Measurements from ENCODE around the gene GALNT16. TPM values are rescaled to one million over a fixed set of nuclear protein-coding genes. Genes with fewer than 3 reads are reported as not detected.

GALNT16 gene
- total RNA-seq, 2 experiments from 2014 or later = 0.08 to 0.19 TPM

DNA sequence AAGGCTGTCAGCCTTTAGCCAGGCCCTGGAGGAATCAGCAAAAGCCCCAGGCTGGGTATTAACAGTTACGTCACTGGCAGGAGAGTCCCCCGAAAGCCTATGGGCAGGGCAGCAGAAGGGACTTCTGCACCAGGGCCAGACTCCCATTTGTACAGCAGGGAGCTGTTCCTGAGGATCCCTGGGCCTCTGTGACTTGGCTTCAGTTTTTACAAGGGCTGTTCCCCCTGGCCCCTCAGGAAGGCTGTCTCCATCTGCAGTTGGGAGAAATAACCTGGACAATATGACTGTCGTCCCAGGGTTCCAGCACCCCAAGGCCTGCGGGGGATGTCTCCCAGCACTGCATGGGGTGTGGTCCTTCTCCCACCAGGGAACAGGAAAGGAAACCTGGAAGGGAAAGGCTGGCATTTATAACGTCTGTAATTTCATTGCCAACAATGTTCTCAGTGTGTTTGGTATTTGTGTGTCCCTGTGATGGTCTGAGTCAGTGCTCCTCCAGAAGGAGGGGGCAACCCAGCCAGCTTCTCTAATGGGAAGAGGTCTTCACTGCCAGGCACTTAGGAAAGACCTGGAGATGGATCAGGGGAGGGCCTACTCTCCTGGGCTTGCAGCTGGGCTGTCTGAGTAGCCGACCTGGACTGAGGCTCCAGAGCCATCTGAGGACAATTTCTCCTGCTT is 95.8 kb downstream of the GALNT16 start:
- ChIA-PET CTCF (no interaction called here), POLR2A (no interaction called here)

DNA sequence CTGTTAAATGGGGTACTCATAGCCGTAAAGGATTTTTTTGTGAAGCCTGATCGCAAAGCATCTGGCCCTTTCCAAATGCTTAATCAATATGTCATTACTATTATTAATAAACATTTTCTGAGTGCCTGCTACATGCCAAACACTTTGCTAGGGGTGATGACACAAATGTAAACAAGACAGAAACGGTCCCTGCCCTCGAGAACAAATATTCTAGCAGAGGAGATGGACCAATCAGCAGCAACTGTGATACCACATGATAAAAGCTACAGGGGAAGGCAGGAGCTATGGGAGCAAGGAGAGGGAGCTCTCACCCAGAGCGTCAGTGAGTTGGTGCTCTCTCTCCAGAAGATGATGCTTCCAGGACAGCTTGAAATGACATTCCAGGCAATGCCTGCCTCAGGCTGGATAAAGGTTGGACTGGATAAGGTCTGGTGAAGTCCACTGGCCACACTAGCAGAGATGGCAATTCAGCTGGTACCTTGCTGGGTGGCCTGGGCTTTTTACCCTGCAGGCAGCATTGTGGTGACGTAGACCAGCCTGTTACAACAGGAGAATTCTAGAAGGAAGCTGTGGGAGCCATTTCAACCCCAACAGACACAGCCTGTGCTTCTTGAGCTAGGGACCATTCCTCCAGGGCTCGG is 97.1 kb downstream of the GALNT16 start:
- CTCF ChIA-PET = no interaction called here
- POLR2A ChIA-PET = no interaction called here

DNA sequence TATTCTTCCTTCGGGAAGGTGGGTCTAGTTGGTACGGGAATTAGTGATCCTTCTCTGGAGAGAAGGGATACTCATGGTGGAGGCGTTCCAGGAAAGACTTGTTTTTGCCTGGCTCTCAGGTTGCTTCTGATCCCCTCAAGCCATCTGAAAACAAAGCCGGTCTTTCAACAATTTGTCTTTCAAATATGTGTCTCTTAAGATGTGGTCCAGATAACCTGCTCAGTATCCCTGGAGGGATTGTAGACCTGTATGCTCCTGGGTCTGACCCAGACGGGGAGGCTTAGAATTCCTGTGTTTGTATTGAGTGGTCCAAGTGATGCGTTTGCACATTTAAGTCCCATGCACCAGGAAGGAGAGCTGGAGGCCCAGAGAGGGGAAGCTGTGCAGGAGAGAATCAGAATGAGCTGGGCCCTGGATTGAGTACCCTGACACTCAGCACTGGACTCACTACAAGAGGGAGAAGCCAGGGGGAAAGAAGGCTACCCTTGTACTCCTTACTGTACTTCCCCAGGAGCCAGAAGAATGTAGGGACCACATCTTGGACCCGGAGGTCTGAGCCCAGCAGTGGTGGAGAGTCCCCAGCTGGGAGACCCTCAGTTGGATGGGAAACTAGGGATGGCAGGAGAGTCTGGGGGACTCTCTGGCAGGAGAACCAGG is 97.7 kb downstream of the GALNT16 start:
- ChIA-PET POLR2A (interaction anchor here (1.0 kb wide), 1 partner anchor 41 kb away, joined by 3 read pairs; the partner anchor contains the start of genes ERH and SLC39A9), CTCF (no interaction called here)

DNA sequence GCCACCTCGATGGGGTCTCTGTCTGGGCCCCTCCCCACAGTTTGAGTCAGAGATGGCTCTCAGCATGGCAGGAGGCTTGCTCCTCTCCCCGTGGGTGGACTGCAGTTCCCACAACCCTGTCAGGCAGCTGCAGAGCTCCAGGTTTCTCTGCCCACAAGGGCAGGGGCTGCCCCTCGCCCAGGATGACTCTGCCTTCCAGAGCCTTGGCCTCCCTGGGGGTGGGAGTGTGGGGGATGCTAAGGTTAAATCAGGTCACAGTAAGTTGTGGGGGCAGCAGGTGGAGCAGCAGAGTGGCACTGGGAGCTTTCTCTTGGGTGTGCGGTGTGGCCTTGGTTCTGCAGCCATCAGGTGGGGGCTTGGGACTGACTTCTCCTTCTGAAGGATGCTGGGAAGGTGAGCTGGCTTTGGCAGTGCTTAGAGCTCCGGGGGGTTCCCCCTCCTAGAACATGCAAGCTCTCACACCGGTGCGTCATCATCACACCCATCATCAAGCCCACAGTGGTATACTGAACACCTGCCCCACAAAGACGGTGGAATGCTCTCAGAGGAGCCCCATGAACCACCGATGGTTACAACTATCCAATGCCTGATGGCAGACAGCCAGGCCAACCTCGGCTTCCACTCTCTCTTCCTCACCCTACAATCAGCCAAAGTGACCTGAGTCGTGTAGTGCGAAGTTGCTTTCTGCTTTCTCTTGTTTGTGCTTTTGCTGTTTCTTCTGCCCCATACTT is 98.4 kb downstream of the GALNT16 start:
- CTCF ChIA-PET = no interaction called here
- POLR2A ChIA-PET = interaction anchor here (1.0 kb wide), 1 partner anchor 40 kb away, joined by 3 read pairs; the partner anchor contains the start of genes ERH and SLC39A9

DNA sequence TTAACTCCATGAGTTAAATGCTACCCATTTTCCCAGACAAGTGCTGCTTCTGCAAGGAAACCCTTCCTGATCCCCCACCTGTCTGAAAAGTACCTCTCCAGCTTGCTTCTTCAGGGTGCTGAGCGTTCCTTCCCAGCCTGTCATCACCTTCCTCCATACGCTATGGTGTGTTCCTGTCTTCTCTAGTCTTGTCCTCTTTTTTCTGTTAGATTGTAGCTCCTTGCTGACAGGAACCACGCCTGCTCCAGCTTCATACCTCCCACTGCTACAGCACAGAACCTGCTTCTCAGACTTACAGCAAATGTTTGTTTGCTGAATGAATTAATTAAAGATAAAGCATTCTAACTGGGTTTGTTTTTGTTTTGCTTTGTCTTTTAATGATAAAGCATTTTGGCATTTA is 99.0 kb downstream of the GALNT16 start:
- ChIA-PET CTCF (no interaction called here), POLR2A (interaction anchor here (1.0 kb wide), 1 partner anchor 39 kb away, joined by 3 read pairs; the partner anchor contains the start of genes ERH and SLC39A9)

DNA sequence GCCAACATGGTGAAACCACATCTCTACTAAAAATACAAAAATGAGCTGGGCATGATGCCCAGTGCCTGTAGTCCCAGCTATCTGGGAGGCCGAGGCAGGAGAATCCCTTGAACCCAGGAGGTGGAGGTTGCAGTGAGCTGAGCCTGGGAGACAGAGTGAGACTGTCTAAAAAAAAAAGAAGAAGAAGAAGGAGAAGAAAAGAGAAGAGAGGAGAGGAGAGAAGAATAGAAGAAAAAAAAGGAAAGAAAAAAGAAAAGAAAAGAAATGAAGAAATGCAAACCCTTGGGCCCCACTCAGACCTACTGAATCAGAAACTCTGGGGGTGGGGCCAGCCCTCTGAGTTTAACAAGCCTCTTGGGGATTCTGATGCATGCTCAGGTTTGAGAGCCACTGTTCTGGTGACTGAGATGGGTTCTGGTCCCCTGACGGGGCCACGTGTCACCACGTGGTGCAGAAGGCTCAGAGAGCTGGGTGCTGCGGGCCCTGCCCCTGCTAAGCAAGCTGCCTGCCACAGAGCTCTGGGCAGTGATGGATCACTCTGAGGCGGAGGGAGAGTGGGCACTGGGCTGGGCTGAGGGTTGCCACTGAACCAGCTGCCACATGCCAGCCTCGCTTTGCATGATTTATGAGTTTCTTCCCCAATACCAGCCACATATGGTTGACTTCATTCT is 100.6 kb downstream of the GALNT16 start:
- POLR2A ChIA-PET = no interaction called here
- CTCF ChIA-PET = no interaction called here

DNA sequence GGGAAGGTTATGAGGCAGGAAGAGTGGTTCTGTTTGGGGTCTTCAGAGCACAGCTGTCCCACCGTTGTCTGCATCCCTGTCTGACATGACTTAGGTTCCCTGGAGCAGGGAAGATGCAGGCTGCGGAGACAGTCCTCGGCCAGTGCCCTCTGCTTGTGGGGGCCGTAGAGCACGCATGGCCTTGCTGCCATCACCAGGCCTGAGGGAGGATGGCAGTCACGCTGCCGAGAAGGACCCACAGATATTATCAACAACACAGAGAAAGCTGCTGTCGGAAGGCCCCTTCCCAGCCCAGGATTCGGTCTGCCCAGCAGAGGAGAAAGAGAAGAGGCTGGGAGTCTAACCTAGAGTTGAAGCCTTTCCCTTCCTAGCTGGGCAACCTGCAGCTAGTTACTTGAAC is 103.1 kb downstream of the GALNT16 start:
- CTCF ChIA-PET = no interaction called here
- POLR2A ChIA-PET = no interaction called here

DNA sequence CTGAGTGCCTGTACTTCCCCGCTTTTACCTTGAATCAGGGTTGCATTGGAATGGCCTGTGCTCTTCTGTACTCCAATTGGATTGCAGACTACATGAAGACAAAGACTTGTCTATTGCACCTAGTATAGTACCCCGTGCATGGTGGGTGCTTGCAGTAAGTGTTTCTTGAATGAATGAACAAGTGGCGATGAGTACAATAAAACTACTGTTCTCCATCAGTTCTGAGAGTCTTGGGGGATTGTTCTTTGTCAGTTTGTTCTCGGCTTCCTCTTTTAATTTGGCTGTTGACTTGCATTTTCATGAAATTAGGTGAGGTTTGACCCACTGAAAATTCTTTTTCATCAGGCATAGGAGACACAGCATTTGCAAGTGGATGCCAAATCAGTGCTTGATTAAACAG is 104.0 kb downstream of the GALNT16 start:
- ChIA-PET CTCF (no interaction called here), POLR2A (no interaction called here)

DNA sequence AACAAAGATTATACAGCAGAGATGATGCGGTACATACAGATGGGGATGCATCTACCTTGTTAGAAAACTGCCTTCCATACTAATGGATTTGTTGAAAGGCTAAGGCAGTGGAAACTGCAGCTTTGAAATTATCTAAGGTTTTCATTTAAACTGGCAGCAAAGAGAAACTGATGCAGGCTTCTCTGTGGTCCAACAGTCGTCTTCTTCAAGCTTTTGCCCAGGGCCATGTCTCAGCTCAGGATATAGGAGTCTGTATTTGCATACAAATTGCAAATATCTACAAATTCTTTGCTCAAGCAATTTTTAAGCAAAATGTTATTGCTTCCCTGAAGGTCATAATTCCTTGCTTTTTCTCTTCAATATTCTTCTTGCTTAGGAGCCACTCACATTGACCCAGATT is 104.4 kb downstream of the GALNT16 start:
- POLR2A ChIA-PET = no interaction called here
- CTCF ChIA-PET = no interaction called here

DNA sequence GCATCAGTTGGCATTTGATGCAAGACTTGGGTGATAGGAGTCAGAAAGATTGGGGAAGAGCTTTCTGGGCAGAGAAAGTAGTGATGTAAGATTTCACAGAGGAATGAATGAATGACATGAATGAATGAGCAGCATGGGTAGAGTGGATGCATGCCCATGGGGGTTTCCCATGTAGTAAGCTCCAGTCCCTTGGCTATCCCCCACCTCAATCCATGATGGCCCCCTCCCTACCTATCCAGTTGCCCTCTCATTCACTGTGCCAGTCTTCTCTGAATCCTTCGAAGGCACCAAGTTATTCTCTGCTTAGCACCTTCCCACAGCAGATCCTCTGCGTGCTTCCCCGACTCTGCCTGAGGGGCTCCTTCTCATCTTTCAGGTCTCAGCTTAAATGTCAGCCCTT is 106.1 kb downstream of the GALNT16 start:
- CTCF ChIA-PET = no interaction called here
- POLR2A ChIA-PET = no interaction called here

DNA sequence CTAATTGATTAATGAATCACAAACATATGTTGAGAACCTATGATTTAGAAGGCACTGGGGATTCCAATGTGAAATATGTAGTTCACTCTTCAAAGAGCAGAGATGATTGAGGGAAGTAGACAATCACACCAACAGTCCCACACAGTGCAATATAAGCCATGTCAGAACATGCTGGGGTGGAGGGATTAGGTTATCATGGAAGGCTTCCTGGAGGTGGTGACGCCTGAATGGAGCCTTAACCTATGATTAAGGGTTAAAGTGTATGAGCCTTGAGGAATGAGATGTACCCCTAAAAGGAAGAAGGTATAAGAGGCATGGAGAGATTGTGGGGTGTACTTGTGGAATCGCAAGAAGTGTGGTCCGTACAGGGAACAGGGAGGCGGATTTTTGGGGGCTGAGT is 106.8 kb downstream of the GALNT16 start:
- CTCF ChIA-PET = interaction anchor here (0.6 kb wide), 1 partner anchor 452 kb away, joined by 3 read pairs; no protein-coding TSS in a partner anchor

DNA sequence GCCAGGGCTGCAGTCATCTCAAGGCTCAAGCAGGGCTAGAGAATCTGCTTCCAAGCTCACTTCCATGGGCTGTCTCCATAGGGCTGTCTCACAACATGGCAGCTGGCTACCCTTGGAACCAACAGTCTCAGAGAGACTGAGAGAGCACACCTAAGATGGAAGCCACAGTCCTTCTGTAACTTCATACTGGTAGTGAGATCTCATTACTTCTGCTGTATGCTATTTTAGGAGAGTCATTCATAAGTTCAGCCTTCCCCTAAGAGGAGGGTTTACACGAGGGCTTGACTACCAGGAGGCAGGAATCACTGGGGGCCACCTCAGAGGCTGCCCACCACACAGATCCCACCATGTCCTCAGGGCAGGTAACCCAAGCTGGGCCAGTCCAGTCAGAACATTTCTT is 108.4 kb downstream of the GALNT16 start:
- ChIA-PET POLR2A (no interaction called here), CTCF (no interaction called here)

More for the DNA sequence above, 106.8 kb downstream of the GALNT16 start:
- POLR2A ChIA-PET = interaction anchor here (0.6 kb wide), 1 partner anchor 1680 kb away, joined by 13 read pairs; no protein-coding TSS in a partner anchor

DNA sequence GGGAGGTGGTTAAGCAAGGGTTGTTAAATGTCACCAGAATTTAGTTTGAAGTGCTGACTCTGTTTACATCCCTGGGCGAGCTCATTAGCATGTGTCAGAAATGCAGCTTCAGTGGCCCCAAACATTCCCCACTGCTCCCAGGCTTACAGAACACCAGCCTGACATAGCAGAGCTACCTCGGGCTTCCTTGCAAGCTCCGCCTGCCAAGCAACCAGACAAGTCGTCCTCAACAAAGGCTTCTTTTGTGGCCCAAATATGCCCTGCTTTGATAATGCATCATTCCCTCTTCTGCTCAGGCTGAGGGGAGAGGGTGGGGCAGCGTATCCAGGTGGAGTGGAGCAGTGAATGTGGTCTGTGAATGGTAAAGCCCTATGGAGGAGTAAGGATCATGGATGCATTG is 110.1 kb downstream of the GALNT16 start:
- CTCF ChIA-PET = no interaction called here
- POLR2A ChIA-PET = no interaction called here

DNA sequence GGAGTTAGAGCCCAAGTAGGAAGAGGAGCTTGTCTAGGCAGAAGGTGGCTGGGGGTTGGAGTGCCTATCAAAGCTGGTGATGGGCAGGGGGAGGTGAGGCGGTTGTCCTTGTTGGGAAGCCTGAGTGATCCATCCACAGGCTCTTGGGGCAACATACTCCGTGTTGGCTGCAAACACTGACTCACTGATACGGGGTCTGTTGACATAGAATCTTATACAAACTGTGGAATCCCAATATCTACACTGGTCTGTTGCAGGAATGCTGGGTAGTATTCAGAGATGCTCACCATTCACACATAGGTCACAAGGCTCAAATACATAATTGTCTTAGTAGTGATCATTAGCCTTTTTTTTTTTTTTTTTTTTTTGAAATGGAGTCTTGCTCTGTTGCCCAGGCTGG is 112.2 kb downstream of the GALNT16 start:
- CTCF ChIA-PET = interaction anchor here (0.8 kb wide), 1 partner anchor 84 kb away, joined by 5 read pairs; no protein-coding TSS in a partner anchor

DNA sequence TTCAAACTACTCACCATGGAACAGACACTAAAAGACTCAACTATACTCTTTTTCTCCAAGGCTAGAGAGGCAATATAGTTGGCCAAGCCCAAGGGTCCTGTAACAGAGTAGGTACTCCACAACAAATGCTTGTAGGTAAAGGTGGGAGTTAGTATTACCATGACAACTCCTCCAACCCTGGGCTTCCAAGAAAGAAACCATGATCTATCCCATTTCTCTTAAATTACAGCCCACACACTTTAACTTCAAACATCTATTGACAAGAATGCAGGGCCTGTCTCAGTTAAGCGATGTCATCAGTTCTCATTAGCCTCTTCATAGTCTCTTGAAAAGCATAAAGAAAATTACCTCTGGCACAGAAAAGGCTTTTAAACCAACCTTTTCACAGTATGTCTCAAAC is 113.1 kb downstream of the GALNT16 start:
- ChIA-PET POLR2A (no interaction called here), CTCF (no interaction called here)

More for the DNA sequence above, 112.2 kb downstream of the GALNT16 start:
- POLR2A ChIA-PET = no interaction called here

DNA sequence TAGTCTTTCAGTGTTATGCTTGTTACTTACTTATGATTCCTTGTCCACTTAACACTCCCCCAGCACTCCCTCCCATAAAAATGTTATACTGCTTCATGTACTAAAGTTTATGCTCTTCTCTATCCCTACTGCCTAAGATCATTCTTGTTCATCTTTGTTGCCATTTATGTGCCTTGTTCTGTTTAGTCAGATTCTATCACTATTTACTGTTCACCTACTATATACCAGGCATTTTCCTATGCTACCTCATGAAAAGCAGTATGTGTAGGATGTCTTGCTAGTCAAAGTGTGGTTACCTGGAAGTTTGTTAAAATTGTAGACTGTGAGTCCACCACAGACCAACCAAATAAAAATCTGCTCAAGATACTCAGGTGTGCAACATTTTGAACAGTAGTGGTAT is 114.3 kb downstream of the GALNT16 start:
- POLR2A ChIA-PET = no interaction called here
- CTCF ChIA-PET = no interaction called here

DNA sequence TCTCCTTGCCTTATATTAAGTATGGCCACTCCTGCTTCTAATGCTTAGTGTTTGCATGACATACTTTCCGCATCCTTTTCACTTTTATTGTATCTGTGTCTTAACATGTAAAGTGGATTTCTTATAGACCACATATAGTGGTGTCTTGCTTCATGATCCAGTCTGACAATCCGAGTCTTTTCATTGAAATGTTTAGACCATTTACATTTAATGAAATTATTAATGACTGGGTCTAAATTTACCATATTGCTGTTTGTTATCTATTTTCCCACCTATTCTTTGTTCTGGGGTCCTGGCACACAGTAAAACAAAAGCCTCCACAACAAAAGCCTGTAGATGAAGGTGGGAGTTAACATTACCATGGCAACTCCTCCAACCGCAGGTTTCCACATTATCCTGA is 115.2 kb downstream of the GALNT16 start:
- CTCF ChIA-PET = no interaction called here

DNA sequence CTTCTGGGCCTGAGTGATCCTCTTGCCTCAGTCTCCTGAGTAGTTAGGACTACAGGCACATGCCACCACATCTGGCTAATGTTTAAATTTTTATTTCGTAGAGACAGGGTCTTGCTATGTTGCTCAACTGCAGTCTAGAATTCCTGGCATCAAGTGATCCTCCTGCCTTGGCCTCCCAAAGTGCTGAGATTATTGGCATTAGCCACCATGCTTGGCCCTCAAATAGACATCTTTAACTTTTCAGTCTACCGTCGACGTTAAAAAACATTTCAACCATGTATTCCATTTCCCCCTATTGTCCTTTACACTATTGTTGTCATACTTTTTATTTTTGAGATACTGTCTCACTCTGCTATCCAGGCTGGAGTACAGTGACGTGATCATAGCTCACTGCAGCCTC is 115.8 kb downstream of the GALNT16 start:
- POLR2A ChIA-PET = interaction anchor here (0.7 kb wide), 1 partner anchor 27 kb away, joined by 3 read pairs; no protein-coding TSS in a partner anchor
- CTCF ChIA-PET = no interaction called here

More for the DNA sequence above, 115.2 kb downstream of the GALNT16 start:
- POLR2A ChIA-PET = no interaction called here

DNA sequence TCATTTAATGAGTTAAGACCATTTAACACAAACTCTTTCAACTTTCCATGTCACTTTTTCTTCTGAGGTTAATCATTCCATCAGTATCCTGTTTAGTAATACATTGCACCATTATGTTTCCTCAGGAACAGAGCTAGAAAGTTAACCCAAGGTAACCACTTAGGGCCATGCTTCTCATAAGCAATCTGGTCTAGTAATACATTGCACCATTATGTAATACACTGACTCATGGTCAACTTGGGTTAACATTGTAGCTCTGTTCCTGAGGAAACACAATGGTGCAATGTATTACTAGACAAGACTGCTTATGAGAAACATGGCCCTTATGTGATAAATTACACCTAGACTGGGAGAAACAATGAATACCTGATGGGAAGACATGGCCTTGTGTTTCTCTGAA is 116.5 kb downstream of the GALNT16 start:
- POLR2A ChIA-PET = interaction anchor here (0.7 kb wide), 1 partner anchor 28 kb away, joined by 3 read pairs; no protein-coding TSS in a partner anchor
- CTCF ChIA-PET = no interaction called here

DNA sequence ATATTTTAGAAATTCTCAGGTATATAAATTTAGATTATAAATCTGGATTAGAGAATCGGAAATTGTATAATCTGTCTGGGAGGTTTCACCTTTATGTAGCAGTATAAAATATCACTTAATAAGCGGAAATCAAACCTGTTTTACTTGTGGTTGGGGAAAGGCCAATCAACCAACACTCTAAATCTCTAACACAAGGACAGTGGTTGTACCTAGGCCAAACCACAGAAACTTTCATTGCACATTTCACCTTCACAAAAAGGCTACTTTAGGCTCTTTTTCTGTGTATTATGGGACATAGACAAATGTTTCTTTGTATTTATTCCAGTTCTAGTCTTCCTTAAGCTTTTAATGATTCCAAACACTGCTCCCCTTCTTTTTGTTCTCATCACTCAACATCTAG is 118.3 kb downstream of the GALNT16 start:
- ChIA-PET POLR2A (no interaction called here), CTCF (no interaction called here)
